Colonic mucosa (tissue), 4 donors: ENCODE measurements around the gene WDR83. TPM values are rescaled to one million over a fixed set of nuclear protein-coding genes. Genes with fewer than 3 reads are reported as not detected.

ENCODE experiments used
- DNase-seq: peaks from one replicate; pipeline ENCODE4 v3.0.0-alpha.2; 2020
- H3K27ac ChIP-seq: fragments of 200-600 bp; one replicate; pipeline ENCODE4 v1.8.0; 2021
- H3K27me3 ChIP-seq: fragments of 200-600 bp; one replicate; pipeline ENCODE4 v1.8.0; 2021
- H3K36me3 ChIP-seq: fragments of 200-600 bp; one replicate; pipeline ENCODE4 v1.8.0; 2021
- H3K4me1 ChIP-seq: fragments of 200-600 bp; one replicate; pipeline ENCODE4 v1.8.0; 2021; ENCODE audit warnings: mild to moderate bottlenecking
- H3K4me3 ChIP-seq: fragments of 200-600 bp; one replicate; pipeline ENCODE4 v1.8.0; 2021
- H3K9ac ChIP-seq, 2 donors: one replicate each; pipeline ENCODE4 v1.7.0; 2013; ENCODE audit warnings: control low read depth in 2 of 2, low read depth in 2 of 2, low read length in 2 of 2
- H3K9me3 ChIP-seq: fragments of 200-600 bp; one replicate; pipeline ENCODE4 v1.8.0; 2021
- CTCF ChIP-seq: fragments of 200-600 bp; IDR thresholded peaks from one replicate; pipeline ENCODE4 v1.8.0; 2022; ENCODE audit warnings: antibody characterized with exemption, mild to moderate bottlenecking
- intact Hi-C: fragments of 100-400 bp; cut with DNase I; formaldehyde crosslinking; loops from one replicate; pipeline ENCODE4 v1.14.1; 2022
- total RNA-seq, 2 donors: library from RNA; stranded (reverse); fragmentation: NEBNext Ultra II Directional in 1 of 2; extraction: Animal tissue kit (Norgen Biotek cat#: 25700) in 1 of 2; gene quantifications; one replicate each; pipeline ENCODE4 v1.2.1, GENCODE V29; 2021
- donor health status: healthy.
- donor health status: DM: no; HTN: no; CAD: no.
- donor health status: DM: no; HTN: no; CAD: no.

The WDR83 gene
- total RNA-seq, 2 donors from 2014 or later, result 7.3 to 17.9 TPM

- TF ChIP-seq CTCF, result no peak
- Histone ChIP-seq H3K9me3 (peaks cover 6% of the 10 kb centered on the region), H3K27ac (no peak overlapping the region), H3K4me1 (no peaks in the 10 kb centered on the region), H3K9ac (no peak overlapping the region), H3K4me3 (no peak overlapping the region), H3K27me3 (no peaks in the 10 kb centered on the region), H3K36me3 (peaks cover 36% of the 10 kb centered on the region)
- intact Hi-C loops, result no loop called here
- DNase-seq, result no peak
These were observed 38.3 kb upstream of the WDR83 start for GRCh38 chr19:12628040-12629022.

GRCh38 chr19:12629215-12629614 lies 37.4 kb upstream of the WDR83 start:
- DNase-seq, result no peak
- Histone ChIP-seq H3K9me3 (peaks cover 6% of the 10 kb centered on the region), H3K27me3 (no peaks in the 10 kb centered on the region), H3K4me1 (no peaks in the 10 kb centered on the region), H3K4me3 (no peak overlapping the region), H3K36me3 (peaks cover 36% of the 10 kb centered on the region), H3K9ac (no peak overlapping the region), H3K27ac (no peak overlapping the region)
- intact Hi-C loops, result no loop called here
- no peak for TF ChIP-seq CTCF

- H3K27ac ChIP-seq, result no peak overlapping the region
- intact Hi-C loops, result no loop called here
- H3K27me3 ChIP-seq, result no peaks in the 10 kb centered on the region
- H3K4me3 ChIP-seq, result no peak overlapping the region
- H3K36me3 ChIP-seq, result no peaks in the 10 kb centered on the region
- no peak overlapping the region for H3K9ac ChIP-seq
- H3K9me3 ChIP-seq, result no peaks in the 10 kb centered on the region
- no peak for TF ChIP-seq CTCF
- no peaks in the 10 kb centered on the region for H3K4me1 ChIP-seq
- DNase-seq, result no peak
These were observed 30.0 kb upstream of the WDR83 start for GRCh38 chr19:12636631-12637030.

- H3K36me3 ChIP-seq, result no peaks in the 10 kb centered on the region
- DNase-seq, result no peak
- H3K4me3 ChIP-seq, result no peak overlapping the region
- H3K4me1 ChIP-seq, result no peaks in the 10 kb centered on the region
- no peak overlapping the region for H3K27ac ChIP-seq
- no peaks in the 10 kb centered on the region for H3K9me3 ChIP-seq
- no peaks in the 10 kb centered on the region for H3K27me3 ChIP-seq
- H3K9ac ChIP-seq, result no peak overlapping the region
- TF ChIP-seq CTCF, result no peak
- intact Hi-C loops, result no loop called here
These were observed 27.9 kb upstream of the WDR83 start for GRCh38 chr19:12638611-12639182.

GRCh38 chr19:12639901-12640613 lies 26.6 kb upstream of the WDR83 start:
- Histone ChIP-seq H3K4me3 (no peak overlapping the region), H3K9me3 (no peaks in the 10 kb centered on the region), H3K36me3 (no peaks in the 10 kb centered on the region), H3K4me1 (no peaks in the 10 kb centered on the region), H3K27me3 (no peaks in the 10 kb centered on the region), H3K9ac (no peak overlapping the region), H3K27ac (no peak overlapping the region)
- peak; percentile 82 for TF ChIP-seq CTCF
- peak; percentile 83 for DNase-seq
- intact Hi-C loops, result no loop called here
